ENCODE measurements around the gene MEF2C. TPM values are rescaled to one million over a fixed set of nuclear protein-coding genes. Genes with fewer than 3 reads are reported as not detected.

MEF2C gene
- polyA plus RNA-seq, 3 donors = 32.0 to 89.3 (median 88.3) TPM

GRCh38 chr5:88780736-88781135 lies 102.2 kb downstream of the MEF2C start:
- Histone ChIP-seq H3K4me3 (replicated peaks in 1 of 3; ENCODE audit: low read depth in 2 of 3, low read length in 3 of 3) (no peak overlapping the region), H3K27me3 (ENCODE audit: control insufficient read depth in 2 of 2, insufficient read depth in 2 of 2, low read length in 2 of 2) (no peaks in the 10 kb centered on the region), H3K9ac (ENCODE audit: insufficient read depth, low read length, poor library complexity, severe bottlenecking) (no peak overlapping the region), H3K4me2 (replicated peaks; ENCODE audit: extremely low read depth, low read length, poor library complexity, severe bottlenecking) (no peak overlapping the region), H4K20me1 (ENCODE audit: insufficient read depth, low read length) (peaks cover 46% of the 10 kb centered on the region), H3K79me2 (ENCODE audit: insufficient read depth, low read length) (peaks cover 19% of the 10 kb centered on the region), H3K4me1 (ENCODE audit: control insufficient read depth in 1 of 2, insufficient read depth in 2 of 2, low read length in 2 of 2) (peaks cover 25 to 32% of the 10 kb centered on the region in 2 donors), H3K9me3 (replicated peaks in 1 of 2; ENCODE audit: control insufficient read depth in 1 of 2, insufficient read depth in 1 of 2, low read length in 2 of 2) (no peaks in the 10 kb centered on the region), H3K36me3 (replicated peaks in 1 of 2; ENCODE audit: control insufficient read depth in 1 of 2, insufficient read depth in 2 of 2, low read length in 2 of 2) (peaks cover 7 to 21% of the 10 kb centered on the region in 2 donors), H3K27ac (ENCODE audit: low read depth in 1 of 2, low read length in 2 of 2) (no peak overlapping the region), H2AFZ (ENCODE audit: insufficient read depth, low read depth, low read length, poor library complexity, severe bottlenecking) (no peak overlapping the region)
- Mint-ChIP-seq H3K9me3 (peaks cover 0 to 1% (median 0%) of the 10 kb centered on the region in 7 donors), H3K36me3 (peaks cover 20 to 35% of the 10 kb centered on the region in 2 donors), H3K27me3 (ENCODE audit: low read depth in 3 of 3) (no peaks in the 10 kb centered on the region), H3K4me1 (peaks cover 43% of the 10 kb centered on the region), H3K4me3 (no peak overlapping the region), H3K27ac (peak overlapping the region in 5 of 7 donors; percentile 5 to 82 (median 31))
- TF ChIP-seq, protein P1, sequence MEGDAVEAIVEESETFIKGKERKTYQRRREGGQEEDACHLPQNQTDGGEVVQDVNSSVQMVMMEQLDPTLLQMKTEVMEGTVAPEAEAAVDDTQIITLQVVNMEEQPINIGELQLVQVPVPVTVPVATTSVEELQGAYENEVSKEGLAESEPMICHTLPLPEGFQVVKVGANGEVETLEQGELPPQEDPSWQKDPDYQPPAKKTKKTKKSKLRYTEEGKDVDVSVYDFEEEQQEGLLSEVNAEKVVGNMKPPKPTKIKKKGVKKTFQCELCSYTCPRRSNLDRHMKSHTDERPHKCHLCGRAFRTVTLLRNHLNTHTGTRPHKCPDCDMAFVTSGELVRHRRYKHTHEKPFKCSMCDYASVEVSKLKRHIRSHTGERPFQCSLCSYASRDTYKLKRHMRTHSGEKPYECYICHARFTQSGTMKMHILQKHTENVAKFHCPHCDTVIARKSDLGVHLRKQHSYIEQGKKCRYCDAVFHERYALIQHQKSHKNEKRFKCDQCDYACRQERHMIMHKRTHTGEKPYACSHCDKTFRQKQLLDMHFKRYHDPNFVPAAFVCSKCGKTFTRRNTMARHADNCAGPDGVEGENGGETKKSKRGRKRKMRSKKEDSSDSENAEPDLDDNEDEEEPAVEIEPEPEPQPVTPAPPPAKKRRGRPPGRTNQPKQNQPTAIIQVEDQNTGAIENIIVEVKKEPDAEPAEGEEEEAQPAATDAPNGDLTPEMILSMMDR (IDR thresholded peaks at IDR 0.05) = no peak
- 67% methylated on average over 1 of the region's 1 CpG for WGBS (ENCODE audit: insufficient coverage)
- intact Hi-C loops (cut with micrococcal nuclease) = loop anchor here (10.0 kb wide), 2 partner anchors 46 to 104 kb away; partner anchors contain the start of gene MEF2C (in 1 of the 2)
- no peak for DNase-seq

GRCh38 chr5:88778736-88779135 lies 104.2 kb downstream of the MEF2C start:
- H3K4me1 ChIP-seq (ENCODE audit: control insufficient read depth in 1 of 2, insufficient read depth in 2 of 2, low read length in 2 of 2) = peaks cover 12 to 19% of the 10 kb centered on the region in 2 donors
- H3K9ac ChIP-seq (ENCODE audit: insufficient read depth, low read length, poor library complexity, severe bottlenecking) = no peak overlapping the region
- no peaks in the 10 kb centered on the region for H3K9me3 ChIP-seq (replicated peaks in 1 of 2; ENCODE audit: control insufficient read depth in 1 of 2, insufficient read depth in 1 of 2, low read length in 2 of 2)
- H3K27me3 ChIP-seq (ENCODE audit: control insufficient read depth in 2 of 2, insufficient read depth in 2 of 2, low read length in 2 of 2) = no peaks in the 10 kb centered on the region
- intact Hi-C loops (cut with micrococcal nuclease) = no loop called here
- H3K79me2 ChIP-seq (ENCODE audit: insufficient read depth, low read length) = peaks cover 9% of the 10 kb centered on the region
- H4K20me1 ChIP-seq (ENCODE audit: insufficient read depth, low read length) = peaks cover 53% of the 10 kb centered on the region
- DNase-seq = peak in 2 of 3 donors; percentile 44 to 53
- Mint-ChIP-seq H3K36me3 (peaks cover 28 to 46% of the 10 kb centered on the region in 2 donors), H3K27me3 (ENCODE audit: low read depth in 3 of 3) (no peaks in the 10 kb centered on the region), H3K4me3 (peak overlapping the region in 1 of 2 donors; percentile 2), H3K4me1 (peaks cover 32% of the 10 kb centered on the region), H3K27ac (peak overlapping the region in 5 of 7 donors; percentile 12 to 76 (median 52)), H3K9me3 (peaks cover 0 to 2% (median 0%) of the 10 kb centered on the region in 7 donors)
- no peak overlapping the region for H2AFZ ChIP-seq (ENCODE audit: insufficient read depth, low read depth, low read length, poor library complexity, severe bottlenecking)
- TF ChIP-seq, protein P1 (IDR thresholded peaks at IDR 0.05) = no peak
- peak overlapping the region; percentile 12 for H3K4me2 ChIP-seq (replicated peaks; ENCODE audit: extremely low read depth, low read length, poor library complexity, severe bottlenecking)
- H3K36me3 ChIP-seq (replicated peaks in 1 of 2; ENCODE audit: control insufficient read depth in 1 of 2, insufficient read depth in 2 of 2, low read length in 2 of 2) = peaks cover 15 to 34% of the 10 kb centered on the region in 2 donors
- peak overlapping the region; percentile 21 to 37 for H3K27ac ChIP-seq (ENCODE audit: low read depth in 1 of 2, low read length in 2 of 2)
- no peak overlapping the region for H3K4me3 ChIP-seq (replicated peaks in 1 of 3; ENCODE audit: low read depth in 2 of 3, low read length in 3 of 3)
- 0% methylated on average over 1 of the region's 5 CpGs for WGBS (ENCODE audit: insufficient coverage)

Data from CD14-positive monocyte (primary cell).